Glutamatergic neuron (in vitro differentiated cells): Measurements from ENCODE around the gene THAP7. TPM values are rescaled to one million over a fixed set of nuclear protein-coding genes. Genes with fewer than 3 reads are reported as not detected.

ENCODE experiments used
- DNase-seq: peaks from one replicate; pipeline ENCODE4 v3.0.0; 2022
- H3K27ac Mint-ChIP-seq: one replicate; pipeline ENCODE4 v1.8.0; 2020; ENCODE audit warnings: mild to moderate bottlenecking, mixed read lengths, inconsistent platforms; ENCODE audit not compliant: unreplicated experiment
- H3K27me3 Mint-ChIP-seq: one replicate; pipeline ENCODE4 v1.8.0; 2020; ENCODE audit warnings: mild to moderate bottlenecking, moderate library complexity, mixed read lengths, inconsistent platforms; ENCODE audit not compliant: unreplicated experiment
- H3K36me3 Mint-ChIP-seq: one replicate; pipeline ENCODE4 v1.8.0; 2020; ENCODE audit warnings: mild to moderate bottlenecking, mixed read lengths, inconsistent platforms; ENCODE audit not compliant: unreplicated experiment
- H3K4me1 Mint-ChIP-seq: one replicate; pipeline ENCODE4 v1.8.0; 2020; ENCODE audit warnings: mild to moderate bottlenecking, low read depth, mixed read lengths, inconsistent platforms; ENCODE audit not compliant: unreplicated experiment
- H3K4me3 Mint-ChIP-seq: one replicate; pipeline ENCODE4 v1.8.0; 2020; ENCODE audit warnings: mild to moderate bottlenecking, mixed read lengths, inconsistent platforms; ENCODE audit not compliant: unreplicated experiment
- H3K9me3 Mint-ChIP-seq: one replicate; pipeline ENCODE4 v1.8.0; 2020; ENCODE audit warnings: mild to moderate bottlenecking, moderate library complexity, mixed read lengths, inconsistent platforms; ENCODE audit not compliant: unreplicated experiment
- total RNA-seq: library from RNA; stranded (reverse); fragmentation: NEBNext Ultra II Directional; extraction: Animal tissue kit (Norgen Biotek cat#: 25700); gene quantifications from one replicate; pipeline ENCODE4 v1.2.1, GENCODE V29; 2021; ENCODE audit not compliant: unreplicated experiment
- TF ChIP-seq, protein P1 (sequence below): fragments of 200-600 bp; sonication (generic); IDR thresholded peaks from one replicate; pipeline ENCODE4 v1.5.0; 2021; ENCODE audit not compliant: partially characterized antibody, unreplicated experiment

The THAP7 gene
- total RNA-seq, 1 donor from 2014 or later: 17.8 TPM

DNA sequence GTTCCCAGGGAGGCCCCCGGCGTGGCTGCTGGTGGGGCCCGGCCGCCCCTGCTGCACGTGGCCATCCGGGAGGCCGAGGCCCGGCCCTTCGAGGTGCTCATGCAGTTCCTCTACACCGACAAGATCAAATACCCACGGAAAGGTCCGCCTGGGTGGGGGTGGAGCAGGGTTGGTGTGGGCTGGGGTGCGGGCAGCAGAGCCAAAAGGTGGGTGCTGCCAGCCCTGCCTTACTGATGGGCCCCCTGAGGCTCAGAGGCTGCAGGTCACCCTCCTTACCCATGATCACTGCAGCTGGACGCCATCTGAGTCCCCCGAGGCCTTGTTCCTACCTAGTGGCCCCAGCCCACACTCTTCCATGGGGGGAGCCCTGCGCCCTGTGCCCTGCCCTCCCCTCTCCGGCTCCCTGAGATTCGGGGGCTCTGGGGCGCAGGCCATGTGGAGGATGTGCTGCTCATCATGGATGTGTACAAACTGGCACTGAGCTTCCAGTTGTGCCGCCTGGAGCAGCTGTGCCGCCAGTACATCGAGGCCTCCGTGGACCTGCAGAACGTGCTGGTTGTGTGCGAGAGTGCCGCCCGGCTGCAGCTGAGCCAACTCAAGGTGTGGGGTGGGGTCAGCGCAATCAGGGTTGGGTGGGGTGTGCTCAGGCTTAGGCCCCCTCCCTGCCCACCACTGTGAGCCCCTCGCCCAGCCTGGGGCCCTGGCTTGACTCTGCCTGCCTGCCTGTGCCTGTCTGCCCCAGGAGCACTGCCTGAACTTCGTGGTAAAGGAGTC is 7.6 kb downstream of the THAP7 start:
- H3K9me3 Mint-ChIP-seq: peaks cover 3% of the 10 kb centered on the region
- no peak overlapping the region for H3K4me3 Mint-ChIP-seq
- H3K27me3 Mint-ChIP-seq: peaks cover 5% of the 10 kb centered on the region
- H3K36me3 Mint-ChIP-seq: no peaks in the 10 kb centered on the region
- H3K27ac Mint-ChIP-seq: no peak overlapping the region
- no peak for DNase-seq
- TF ChIP-seq, protein P1, sequence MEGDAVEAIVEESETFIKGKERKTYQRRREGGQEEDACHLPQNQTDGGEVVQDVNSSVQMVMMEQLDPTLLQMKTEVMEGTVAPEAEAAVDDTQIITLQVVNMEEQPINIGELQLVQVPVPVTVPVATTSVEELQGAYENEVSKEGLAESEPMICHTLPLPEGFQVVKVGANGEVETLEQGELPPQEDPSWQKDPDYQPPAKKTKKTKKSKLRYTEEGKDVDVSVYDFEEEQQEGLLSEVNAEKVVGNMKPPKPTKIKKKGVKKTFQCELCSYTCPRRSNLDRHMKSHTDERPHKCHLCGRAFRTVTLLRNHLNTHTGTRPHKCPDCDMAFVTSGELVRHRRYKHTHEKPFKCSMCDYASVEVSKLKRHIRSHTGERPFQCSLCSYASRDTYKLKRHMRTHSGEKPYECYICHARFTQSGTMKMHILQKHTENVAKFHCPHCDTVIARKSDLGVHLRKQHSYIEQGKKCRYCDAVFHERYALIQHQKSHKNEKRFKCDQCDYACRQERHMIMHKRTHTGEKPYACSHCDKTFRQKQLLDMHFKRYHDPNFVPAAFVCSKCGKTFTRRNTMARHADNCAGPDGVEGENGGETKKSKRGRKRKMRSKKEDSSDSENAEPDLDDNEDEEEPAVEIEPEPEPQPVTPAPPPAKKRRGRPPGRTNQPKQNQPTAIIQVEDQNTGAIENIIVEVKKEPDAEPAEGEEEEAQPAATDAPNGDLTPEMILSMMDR: no peak
- H3K4me1 Mint-ChIP-seq: no peaks in the 10 kb centered on the region

DNA sequence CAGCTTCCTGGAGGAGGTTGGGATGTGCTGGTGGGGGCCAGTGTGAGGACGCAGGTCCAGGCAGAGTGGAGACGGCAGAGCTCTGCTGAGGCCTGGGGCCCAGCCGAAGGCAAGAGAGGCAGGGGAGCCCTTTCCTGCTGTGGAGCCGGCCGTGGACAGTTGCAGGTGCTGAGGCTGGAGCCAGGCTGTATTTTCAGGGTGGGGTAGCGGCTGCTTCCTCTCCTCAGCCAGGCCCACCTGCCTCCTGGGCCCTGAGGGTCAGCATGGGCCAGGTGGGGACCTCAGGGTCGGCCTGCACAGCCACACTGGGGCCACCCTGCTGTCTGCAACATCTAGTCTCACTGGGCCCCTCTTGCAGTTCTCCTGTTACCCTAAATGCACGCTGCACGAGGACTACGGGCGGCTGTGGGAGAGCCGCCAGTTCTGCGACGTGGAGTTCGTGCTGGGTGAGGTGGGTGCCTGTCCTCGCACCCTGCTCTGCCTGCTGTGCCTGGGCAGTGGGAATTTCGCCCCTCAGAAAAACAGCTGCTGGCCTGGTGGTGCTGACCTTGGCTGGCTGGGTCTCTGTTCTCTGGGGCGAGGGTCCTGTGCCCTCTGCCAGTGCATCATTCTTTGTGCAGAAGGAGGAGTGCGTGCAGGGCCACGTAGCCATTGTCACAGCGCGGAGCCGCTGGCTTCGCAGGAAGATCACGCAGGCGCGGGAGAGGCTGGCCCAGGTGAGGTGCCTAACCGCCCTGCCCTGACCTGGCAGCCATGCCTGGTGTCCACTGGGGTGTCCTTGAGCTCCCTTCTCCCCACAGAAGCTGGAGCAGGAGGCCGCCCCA is 8.4 kb downstream of the THAP7 start:
- Mint-ChIP-seq H3K27me3 (peaks cover 5% of the 10 kb centered on the region), H3K27ac (no peak overlapping the region), H3K4me3 (no peak overlapping the region), H3K9me3 (peaks cover 3% of the 10 kb centered on the region), H3K4me1 (no peaks in the 10 kb centered on the region), H3K36me3 (no peaks in the 10 kb centered on the region)
- DNase-seq: no peak
- TF ChIP-seq, protein P1: no peak

DNA sequence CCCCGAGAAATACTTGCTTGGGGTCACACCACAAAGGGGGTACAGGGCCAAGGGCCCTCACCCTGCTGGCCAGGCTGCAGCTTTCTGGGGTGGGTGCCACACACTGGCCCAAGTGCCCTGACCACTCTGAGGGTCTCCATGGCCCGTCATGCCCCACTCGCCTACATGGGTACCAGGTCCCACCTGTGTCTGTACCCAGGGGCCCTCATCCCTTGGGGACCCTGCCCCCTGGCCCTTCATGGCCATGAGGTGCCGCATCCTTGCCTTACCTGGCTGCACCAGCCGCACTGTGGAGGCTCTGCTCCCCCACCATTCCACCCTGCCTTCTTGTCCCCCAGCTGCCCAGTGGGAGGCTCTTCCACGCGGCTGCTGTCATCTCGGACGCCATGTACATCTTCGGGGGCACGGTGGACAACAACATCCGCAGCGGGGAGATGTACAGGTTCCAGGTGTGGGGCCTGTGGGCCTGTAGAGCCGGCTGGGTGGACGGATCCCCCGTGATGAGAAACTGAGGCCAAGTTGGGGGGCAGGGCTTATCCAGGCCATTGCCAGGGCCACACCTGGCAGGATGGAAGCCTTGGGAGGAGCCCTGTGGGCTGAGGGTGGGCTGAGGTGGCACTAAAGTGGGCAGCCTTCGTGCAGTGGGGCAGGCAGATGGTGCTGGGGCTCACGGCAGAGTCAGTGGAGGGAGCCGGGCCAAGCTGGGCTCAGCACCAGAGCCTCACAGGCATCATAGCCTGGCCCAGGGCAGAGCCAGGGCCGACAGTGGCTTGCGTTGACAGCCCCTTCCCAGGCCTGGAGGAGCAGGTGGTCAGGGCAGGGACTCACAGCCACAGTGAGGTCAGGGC is 9.2 kb downstream of the THAP7 start:
- no peaks in the 10 kb centered on the region for H3K36me3 Mint-ChIP-seq
- H3K27me3 Mint-ChIP-seq: peaks cover 5% of the 10 kb centered on the region
- no peaks in the 10 kb centered on the region for H3K4me1 Mint-ChIP-seq
- no peak overlapping the region for H3K27ac Mint-ChIP-seq
- H3K9me3 Mint-ChIP-seq: peaks cover 3% of the 10 kb centered on the region
- H3K4me3 Mint-ChIP-seq: no peak overlapping the region
- TF ChIP-seq, protein P1: no peak
- DNase-seq: no peak

DNA sequence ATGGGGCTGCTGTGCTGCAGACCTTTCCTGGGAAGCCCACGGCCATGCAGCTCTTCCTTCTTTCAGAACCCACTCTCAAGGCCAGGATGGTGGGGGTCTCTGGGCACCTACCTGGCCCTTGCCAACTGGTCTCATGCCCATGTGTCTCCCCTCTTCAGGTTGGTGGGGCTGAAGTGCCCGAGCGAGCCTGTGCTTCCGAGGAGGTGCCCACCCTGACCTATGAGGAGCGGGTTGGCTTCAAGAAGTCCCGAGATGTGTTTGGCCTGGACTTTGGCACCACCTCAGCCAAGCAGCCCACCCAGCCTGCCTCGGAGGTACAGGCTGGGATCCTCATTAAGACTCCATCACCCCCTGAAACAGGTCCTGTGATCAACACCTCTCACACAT is 9.9 kb downstream of the THAP7 start:
- H3K9me3 Mint-ChIP-seq: peaks cover 3% of the 10 kb centered on the region

More for the DNA sequence above, 9.9 kb downstream of the THAP7 start:
- no peak for DNase-seq
- Mint-ChIP-seq H3K27ac (no peak overlapping the region), H3K4me1 (no peaks in the 10 kb centered on the region), H3K4me3 (no peak overlapping the region), H3K27me3 (peaks cover 5% of the 10 kb centered on the region), H3K36me3 (no peaks in the 10 kb centered on the region)
- TF ChIP-seq, protein P1: no peak
